ENCODE measurements around the gene TANC2. TPM values are rescaled to one million over a fixed set of nuclear protein-coding genes. Genes with fewer than 3 reads are reported as not detected.

TANC2 gene
- total RNA-seq, 3 donors from 2014 or later (not counting 1 experiment from before 2014, with no cell fraction given), result 53.9 to 59.9 (median 59.4) TPM

DNA sequence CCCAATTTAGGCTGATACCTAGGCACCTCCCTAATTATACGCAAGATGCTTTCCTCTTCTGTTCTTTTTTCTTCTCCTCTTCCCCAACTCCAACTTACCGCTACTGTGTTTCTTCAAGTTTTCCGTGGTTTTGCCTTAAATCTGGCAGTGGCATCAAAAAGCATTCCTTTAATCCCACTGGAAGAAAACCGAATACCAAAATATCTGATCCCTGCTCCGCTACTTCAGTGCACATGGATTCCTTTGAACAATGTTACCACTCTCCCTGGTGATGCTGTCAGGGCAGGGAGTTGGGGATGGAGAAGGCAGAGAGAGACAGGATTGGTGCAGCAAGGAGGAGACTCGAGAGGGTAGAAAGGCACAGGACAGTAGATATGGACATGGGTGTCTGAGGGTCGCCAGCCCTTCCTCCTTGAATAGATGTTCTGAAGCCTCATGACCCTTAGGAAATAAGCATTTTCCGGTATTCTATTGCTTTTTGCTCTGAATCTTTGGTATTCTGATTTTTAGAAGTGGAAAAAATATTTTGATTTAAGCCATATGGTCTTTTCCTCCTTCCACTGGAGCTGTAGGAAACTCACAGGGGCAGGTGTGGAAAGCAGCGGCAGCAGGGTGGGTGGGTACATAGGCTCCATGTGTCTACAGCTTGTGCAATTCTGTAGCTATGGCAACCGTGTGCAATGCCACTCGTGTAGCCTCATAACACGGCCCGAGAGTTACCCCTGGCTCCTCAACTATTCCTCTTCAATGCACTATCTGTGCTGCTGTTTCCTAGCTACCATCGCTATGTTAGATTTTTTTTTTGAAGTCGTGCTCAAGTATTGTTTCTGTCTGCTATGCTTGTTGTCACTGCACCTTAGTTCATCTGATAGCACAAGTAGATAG, 32.3 kb upstream of the TANC2 start:
- Histone ChIP-seq H3K27me3 (ENCODE audit: control insufficient read depth, insufficient read depth, low read length) (peaks cover 5% of the 10 kb centered on the region), H3K9me3 (ENCODE audit: control insufficient read depth, insufficient read depth, low read length) (no peaks in the 10 kb centered on the region), H3K27ac (ENCODE audit: low read length) (no peak overlapping the region), H3K36me3 (ENCODE audit: control insufficient read depth, insufficient read depth, low read length) (no peaks in the 10 kb centered on the region), H3K4me1 (ENCODE audit: control insufficient read depth, insufficient read depth, low read length) (no peaks in the 10 kb centered on the region), H3K4me3 (ENCODE audit: low read length) (no peak overlapping the region)
- no peaks in the 10 kb centered on the region for H3K9me3 Mint-ChIP-seq
- intact Hi-C loops (cut with micrococcal nuclease), result no loop called here
- TF ChIP-seq, protein P1, sequence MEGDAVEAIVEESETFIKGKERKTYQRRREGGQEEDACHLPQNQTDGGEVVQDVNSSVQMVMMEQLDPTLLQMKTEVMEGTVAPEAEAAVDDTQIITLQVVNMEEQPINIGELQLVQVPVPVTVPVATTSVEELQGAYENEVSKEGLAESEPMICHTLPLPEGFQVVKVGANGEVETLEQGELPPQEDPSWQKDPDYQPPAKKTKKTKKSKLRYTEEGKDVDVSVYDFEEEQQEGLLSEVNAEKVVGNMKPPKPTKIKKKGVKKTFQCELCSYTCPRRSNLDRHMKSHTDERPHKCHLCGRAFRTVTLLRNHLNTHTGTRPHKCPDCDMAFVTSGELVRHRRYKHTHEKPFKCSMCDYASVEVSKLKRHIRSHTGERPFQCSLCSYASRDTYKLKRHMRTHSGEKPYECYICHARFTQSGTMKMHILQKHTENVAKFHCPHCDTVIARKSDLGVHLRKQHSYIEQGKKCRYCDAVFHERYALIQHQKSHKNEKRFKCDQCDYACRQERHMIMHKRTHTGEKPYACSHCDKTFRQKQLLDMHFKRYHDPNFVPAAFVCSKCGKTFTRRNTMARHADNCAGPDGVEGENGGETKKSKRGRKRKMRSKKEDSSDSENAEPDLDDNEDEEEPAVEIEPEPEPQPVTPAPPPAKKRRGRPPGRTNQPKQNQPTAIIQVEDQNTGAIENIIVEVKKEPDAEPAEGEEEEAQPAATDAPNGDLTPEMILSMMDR (IDR thresholded peaks at IDR 0.05), result no peak
- H3K4me3 Mint-ChIP-seq, result no peak overlapping the region
- H3K36me3 Mint-ChIP-seq, result no peaks in the 10 kb centered on the region
- ATAC-seq (no peak), DNase-seq (no peak)
- WGBS (ENCODE audit: insufficient coverage), result 78% methylated on average over 15 of the region's 15 CpGs
- peaks cover 21 to 39% of the 10 kb centered on the region in 2 donors for H3K27me3 Mint-ChIP-seq (ENCODE audit: low read depth in 2 of 2)
- no peak overlapping the region for H3K27ac Mint-ChIP-seq
- no peaks in the 10 kb centered on the region for H3K4me1 Mint-ChIP-seq

DNA sequence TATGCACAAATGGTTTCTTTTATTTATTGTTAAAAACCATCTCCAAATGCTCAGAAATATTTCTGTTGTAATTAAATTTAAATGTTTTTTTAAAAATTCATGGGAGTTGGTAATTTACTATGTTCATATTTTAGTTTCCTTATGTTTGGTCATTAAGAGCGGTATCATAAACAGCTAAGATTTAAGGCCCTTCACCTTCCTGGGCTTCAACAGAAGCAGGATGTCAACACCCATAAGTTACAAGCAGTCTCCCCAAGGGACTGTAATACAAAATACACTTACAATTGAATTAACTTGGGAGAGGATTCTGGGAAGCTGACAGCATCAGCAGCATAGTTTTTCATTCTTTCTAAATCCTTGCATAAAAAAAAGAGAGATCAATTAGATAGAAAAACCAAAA, 30.9 kb upstream of the TANC2 start:
- Mint-ChIP-seq H3K36me3 (no peaks in the 10 kb centered on the region), H3K27me3 (ENCODE audit: low read depth in 2 of 2) (peaks cover 31 to 45% of the 10 kb centered on the region in 2 donors), H3K9me3 (no peaks in the 10 kb centered on the region), H3K4me1 (no peaks in the 10 kb centered on the region), H3K27ac (no peak overlapping the region), H3K4me3 (no peak overlapping the region)
- Histone ChIP-seq H3K36me3 (ENCODE audit: control insufficient read depth, insufficient read depth, low read length) (no peaks in the 10 kb centered on the region), H3K27me3 (ENCODE audit: control insufficient read depth, insufficient read depth, low read length) (peaks cover 6% of the 10 kb centered on the region), H3K4me1 (ENCODE audit: control insufficient read depth, insufficient read depth, low read length) (no peaks in the 10 kb centered on the region), H3K9me3 (ENCODE audit: control insufficient read depth, insufficient read depth, low read length) (no peaks in the 10 kb centered on the region), H3K4me3 (ENCODE audit: low read length) (no peak overlapping the region), H3K27ac (ENCODE audit: low read length) (no peak overlapping the region)
- TF ChIP-seq, protein P1 (IDR thresholded peaks at IDR 0.05), result no peak
- intact Hi-C loops (cut with micrococcal nuclease), result no loop called here
- ATAC-seq, result no peak
- DNase-seq, result no peak
- WGBS (ENCODE audit: insufficient coverage), result 86% methylated on average over 1 of the region's 1 CpG

DNA sequence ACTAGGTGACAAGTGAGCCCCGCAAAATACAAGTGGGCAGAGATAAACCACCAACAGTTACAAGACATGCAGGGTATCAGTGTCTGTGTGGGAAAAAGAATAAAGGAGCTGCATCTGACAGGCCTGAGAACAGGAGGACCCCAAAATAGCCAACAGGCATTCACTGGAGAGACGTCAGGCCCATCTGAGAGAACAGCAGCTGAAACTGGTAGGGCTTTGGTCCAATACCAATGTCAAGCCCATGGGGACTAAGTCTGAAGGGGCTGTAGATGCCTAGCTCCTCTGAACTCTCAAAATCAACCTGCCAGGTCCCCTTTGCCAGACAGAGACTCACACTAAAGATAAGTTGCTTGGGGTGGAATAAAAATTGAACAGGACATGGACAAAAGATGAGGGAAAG, 30.5 kb upstream of the TANC2 start:
- Histone ChIP-seq H3K4me1 (ENCODE audit: control insufficient read depth, insufficient read depth, low read length) (no peaks in the 10 kb centered on the region), H3K4me3 (ENCODE audit: low read length) (no peak overlapping the region), H3K9me3 (ENCODE audit: control insufficient read depth, insufficient read depth, low read length) (no peaks in the 10 kb centered on the region), H3K36me3 (ENCODE audit: control insufficient read depth, insufficient read depth, low read length) (no peaks in the 10 kb centered on the region), H3K27me3 (ENCODE audit: control insufficient read depth, insufficient read depth, low read length) (peaks cover 6% of the 10 kb centered on the region), H3K27ac (ENCODE audit: low read length) (no peak overlapping the region)
- DNase-seq (no peak), ATAC-seq (no peak)
- WGBS (ENCODE audit: insufficient coverage), result 85% methylated on average over 2 of the region's 2 CpGs
- TF ChIP-seq, protein P1 (IDR thresholded peaks at IDR 0.05), result no peak
- H3K27ac Mint-ChIP-seq, result no peak overlapping the region
- H3K36me3 Mint-ChIP-seq, result no peaks in the 10 kb centered on the region
- peaks cover 31 to 42% of the 10 kb centered on the region in 2 donors for H3K27me3 Mint-ChIP-seq (ENCODE audit: low read depth in 2 of 2)
- no peak overlapping the region for H3K4me3 Mint-ChIP-seq
- no peaks in the 10 kb centered on the region for H3K9me3 Mint-ChIP-seq
- intact Hi-C loops (cut with micrococcal nuclease), result no loop called here
- H3K4me1 Mint-ChIP-seq, result no peaks in the 10 kb centered on the region

All from natural killer cell (primary cell).